Stimulated activated CD8-positive, alpha-beta memory T cell treated with anti-CD3 and anti-CD28 coated beads, Interleukin-4, amount 100 ng/mL, for 4 hours (primary cell): ENCODE measurements around the gene TMEM14C.
A peak's percentile ranks its signal among the peaks of the same experiment; 100 is the strongest.

ENCODE experiments used
- DNase-seq, 2 donors: peaks; one replicate each; pipeline ENCODE4 v3.0.0-alpha.2; 2020; ENCODE audit warnings: low read depth in 2 of 2, low spot score in 1 of 2

The TMEM14C gene

GRCh38 chr6:10722820-10723566 is at the start of gene TMEM14C:
Gene TMEM14C (plus strand): TSS chr6:10723070. CDS start chr6:10724614, 1,544 bp downstream.
- DNase-seq: peak; percentile 52 to 75

DNA sequence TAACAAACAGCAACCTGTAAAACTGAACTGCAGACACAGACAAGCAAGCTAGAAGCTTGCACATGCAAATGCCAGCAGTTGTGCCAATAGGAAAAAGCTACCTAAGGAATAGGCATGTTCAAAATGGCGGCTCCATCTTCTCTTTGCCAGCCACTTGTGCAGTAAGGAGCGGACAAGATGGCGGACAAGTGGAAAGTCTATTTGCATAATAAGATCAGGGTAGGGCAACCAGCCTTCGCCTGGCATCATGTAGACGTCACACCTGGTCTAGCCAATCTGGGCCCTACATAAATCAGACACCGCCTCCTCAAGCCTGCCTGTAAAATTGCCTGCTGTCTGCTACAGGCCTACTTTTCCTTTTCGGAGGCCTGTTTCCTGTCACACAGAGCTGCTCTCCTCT is 46.5 kb upstream of the TMEM14C start:
- DNase-seq: no peak

GRCh38 chr6:10678456-10678855 is 44.4 kb upstream of the TMEM14C start:
- DNase-seq: no peak

GRCh38 chr6:10681795-10682194 is 41.1 kb upstream of the TMEM14C start:
- no peak for DNase-seq

GRCh38 chr6:10682355-10682988 is 40.4 kb upstream of the TMEM14C start:
- no peak for DNase-seq

GRCh38 chr6:10684618-10685017 is 38.3 kb upstream of the TMEM14C start:
- no peak for DNase-seq

DNA sequence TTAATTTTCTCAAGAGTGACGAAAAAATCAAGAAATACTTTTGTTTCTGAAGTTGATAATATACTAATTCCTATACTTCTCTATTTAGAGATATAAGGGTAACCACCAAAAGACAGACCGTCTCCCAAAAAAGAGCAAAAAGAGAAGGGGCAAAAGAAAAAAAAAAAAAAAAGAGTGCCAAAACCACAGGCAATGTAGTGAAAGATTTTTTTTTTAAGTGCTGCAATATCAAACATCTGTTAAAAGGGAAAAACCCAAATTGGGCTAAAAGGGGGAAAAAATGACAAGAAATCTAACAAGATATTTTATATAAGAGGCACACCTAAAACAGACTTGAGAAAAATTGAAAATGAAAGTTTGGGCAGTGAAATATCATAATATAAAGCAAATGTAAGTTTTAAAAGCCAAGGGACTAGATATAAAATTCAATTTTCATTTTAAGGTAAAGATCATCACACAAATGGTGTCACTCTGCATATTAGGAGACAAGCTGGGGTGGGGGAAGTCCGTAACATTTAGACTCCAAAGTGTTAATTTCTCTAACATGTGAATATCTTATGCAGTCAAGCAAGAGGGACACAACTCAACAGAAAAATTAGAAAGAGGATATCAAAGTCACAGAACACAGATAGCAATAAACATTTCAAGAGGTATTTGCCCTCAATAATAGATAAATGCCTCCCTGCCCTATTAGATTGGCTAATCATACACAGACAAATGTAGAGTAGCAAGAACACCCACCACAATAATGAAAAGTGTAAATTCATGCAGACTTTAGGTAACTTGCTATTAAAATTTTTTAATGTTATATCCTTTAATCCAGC is 37.6 kb upstream of the TMEM14C start:
- DNase-seq: no peak

DNA sequence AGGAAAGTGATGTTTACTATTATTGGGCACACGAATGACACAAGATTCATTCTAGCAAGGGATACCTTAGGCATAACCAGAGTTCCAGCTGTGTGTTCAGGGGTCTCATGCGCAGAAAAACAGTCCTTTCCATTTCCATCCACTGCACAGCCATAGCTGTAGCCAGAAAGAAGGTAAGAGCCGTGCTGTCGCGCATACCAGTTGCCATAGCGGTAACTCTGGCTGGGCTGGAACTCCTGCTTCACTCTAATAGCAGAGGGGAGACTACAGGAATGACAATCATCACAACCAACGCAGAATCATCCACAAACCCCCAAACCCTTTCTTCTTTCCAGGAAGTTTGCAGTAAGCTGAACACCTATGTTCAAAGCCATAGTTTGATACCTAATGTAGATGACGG is 36.0 kb upstream of the TMEM14C start:
- no peak for DNase-seq

- DNase-seq: no peak
Observed at GRCh38 chr6:10687582-10687981, 35.3 kb upstream of the TMEM14C start.

DNA sequence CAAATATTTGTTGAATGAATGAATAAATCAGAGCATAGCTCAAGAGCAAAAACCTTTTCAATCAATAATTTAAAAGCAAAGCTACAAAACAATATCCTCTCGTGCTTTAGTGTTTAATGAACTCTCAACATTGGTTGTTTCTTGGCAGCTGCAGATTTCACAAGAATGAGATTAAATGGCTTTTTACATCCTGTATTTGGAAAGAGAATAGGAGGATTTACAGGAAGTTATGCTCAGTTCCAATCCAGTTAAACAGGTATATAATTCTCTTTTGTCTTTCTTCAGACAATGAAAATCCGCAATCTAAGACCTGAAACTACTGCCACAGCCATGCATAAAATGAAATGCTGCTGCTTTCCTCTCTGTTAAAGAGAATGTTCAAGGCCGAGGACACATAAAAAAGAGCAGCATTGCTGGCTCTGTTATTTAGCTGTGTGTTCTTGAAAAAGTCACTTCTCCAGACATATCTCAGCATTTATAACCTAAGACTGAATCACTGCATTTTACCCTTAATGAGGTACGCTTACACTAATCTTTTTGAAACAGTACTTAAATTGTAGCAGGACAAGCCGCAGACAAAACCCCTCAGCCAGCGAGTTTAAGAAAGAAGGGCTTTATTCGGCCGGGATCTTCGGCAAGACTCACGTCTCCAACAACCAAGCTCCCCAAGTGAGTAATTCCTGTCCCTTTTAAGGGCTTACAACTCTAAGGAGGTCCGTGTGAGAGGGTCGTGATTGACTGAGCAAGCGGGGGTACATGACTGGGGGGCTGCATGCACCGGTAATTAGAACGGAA is 32.0 kb upstream of the TMEM14C start:
- no peak for DNase-seq

GRCh38 chr6:10692965-10693538 is 29.8 kb upstream of the TMEM14C start:
- no peak for DNase-seq

GRCh38 chr6:10694302-10695085 is 28.4 kb upstream of the TMEM14C start, which contains the start of the genes C6orf52 and PAK1IP1:
Gene C6orf52 (minus strand): TSS chr6:10694616. CDS start chr6:10687550, 7,066 bp downstream.
Gene PAK1IP1 (plus strand): TSS chr6:10694972. CDS start chr6:10694986, 14 bp downstream.
- DNase-seq: peak; percentile 88

GRCh38 chr6:10695086-10695657 is 27.7 kb upstream of the TMEM14C start:
- no peak for DNase-seq

DNA sequence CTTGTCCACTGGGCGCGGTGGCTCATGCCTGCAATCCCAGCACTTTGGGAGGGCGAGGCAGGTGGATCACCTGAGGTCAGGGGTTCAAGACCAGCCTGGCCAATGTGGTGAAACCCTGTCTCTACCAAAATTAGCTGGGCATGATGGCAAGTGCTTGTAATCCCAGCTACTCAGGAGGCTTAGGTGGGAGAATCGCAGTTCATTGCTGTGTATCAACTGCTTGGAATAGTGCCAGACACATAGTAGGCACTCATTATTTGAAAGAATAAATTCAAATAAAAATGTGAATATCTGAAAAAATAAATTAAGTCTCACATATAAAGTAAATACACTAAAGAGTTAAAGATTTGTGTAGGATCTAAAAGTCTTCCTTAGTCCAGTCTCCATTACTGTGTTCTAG is 26.2 kb upstream of the TMEM14C start:
- no peak for DNase-seq

DNA sequence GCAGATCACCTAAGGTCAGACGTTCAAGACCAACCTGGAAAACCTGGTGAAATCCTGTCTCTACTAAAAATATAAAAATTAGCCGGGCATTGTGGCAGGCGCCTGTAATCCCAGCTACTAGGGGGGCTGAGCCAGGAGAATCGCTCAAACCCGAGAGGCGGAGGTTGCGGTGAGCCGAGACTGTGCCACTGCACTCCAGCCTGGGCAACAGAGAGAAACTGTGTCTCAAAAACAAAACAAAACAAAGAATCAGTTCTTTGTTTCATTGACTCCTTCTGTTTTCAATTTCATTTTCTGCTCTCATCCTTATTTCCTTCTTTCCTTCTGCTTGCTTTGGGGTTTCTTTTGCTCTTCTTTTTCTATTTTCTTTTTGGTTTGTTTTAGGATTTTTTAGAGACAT is 8.9 kb upstream of the TMEM14C start:
- DNase-seq: no peak

DNA sequence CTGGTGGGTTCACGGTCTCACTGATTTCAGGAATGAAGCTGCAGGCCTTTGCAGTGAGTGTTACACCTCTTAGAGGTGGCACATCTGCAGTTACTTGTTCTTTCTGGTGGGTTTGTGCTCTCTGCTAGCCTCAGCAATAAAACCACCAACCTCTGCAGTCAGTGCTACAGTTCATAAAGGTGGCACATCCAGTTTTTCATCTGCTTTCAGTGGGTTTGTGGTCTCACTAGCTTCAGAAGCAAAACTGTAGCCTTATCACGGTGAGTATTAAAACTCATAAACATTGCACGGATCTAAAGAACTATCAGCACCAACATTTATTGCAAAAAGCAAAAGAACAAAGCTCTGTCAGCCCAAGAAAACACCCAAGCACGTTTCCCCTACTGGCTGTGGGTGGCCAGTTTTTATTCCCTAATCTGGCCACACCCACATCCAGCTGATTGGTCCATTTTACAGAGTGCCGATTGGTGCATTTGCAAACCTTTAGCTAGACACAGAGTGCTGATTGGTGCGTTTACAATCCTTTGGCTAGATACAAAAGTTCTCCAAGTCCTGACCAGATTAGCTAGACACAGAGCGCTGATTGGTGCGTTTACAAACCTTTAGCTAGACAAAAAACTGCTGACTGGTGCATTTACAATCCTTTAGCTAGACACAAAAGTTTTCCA is 3.4 kb upstream of the TMEM14C start:
- no peak for DNase-seq

DNA sequence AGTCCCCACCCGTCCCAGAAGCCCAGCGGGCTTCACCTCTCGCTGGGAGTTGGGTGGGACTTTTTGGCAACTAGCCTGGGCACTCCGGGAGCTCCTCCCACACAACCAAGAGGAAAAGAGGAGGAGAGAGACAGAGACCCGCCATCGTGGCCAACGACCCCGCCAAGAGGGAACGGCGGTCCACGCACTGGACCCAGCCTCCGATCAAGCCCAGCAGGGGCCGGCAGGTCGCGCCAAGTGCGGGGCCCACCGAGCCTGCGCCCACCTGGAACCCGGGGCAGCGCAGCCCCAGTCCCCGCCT is 3.0 kb upstream of the TMEM14C start:
- no peak for DNase-seq

- peak in 1 of 2 donors; percentile 38 for DNase-seq
Observed at GRCh38 chr6:10720265-10720959, 2.5 kb upstream of the TMEM14C start.
